Coronary artery (tissue), 2 donors: ENCODE results near the gene NAP1L3.

Source experiments
- DNase-seq: peaks from one replicate; pipeline ENCODE4 v3.0.0-alpha.2; 2017; ENCODE audit warnings: low spot score
- H3K27ac ChIP-seq, 2 donors: fragments of 200-600 bp; sonication (generic); one replicate each; pipeline ENCODE4 v1.5.1; 2016 to 2019
- H3K4me3 ChIP-seq: fragments of 200-600 bp; sonication (generic); 2 replicates; pipeline ENCODE4 v1.5.1; 2016; ENCODE audit warnings: mild to moderate bottlenecking, moderate library complexity
- TF ChIP-seq, protein P1 (sequence below): fragments of 200-600 bp; sonication (generic); IDR thresholded peaks from one replicate; pipeline ENCODE4 v1.5.1; 2019; ENCODE audit warnings: antibody characterized with exemption

Gene NAP1L3, protein sequence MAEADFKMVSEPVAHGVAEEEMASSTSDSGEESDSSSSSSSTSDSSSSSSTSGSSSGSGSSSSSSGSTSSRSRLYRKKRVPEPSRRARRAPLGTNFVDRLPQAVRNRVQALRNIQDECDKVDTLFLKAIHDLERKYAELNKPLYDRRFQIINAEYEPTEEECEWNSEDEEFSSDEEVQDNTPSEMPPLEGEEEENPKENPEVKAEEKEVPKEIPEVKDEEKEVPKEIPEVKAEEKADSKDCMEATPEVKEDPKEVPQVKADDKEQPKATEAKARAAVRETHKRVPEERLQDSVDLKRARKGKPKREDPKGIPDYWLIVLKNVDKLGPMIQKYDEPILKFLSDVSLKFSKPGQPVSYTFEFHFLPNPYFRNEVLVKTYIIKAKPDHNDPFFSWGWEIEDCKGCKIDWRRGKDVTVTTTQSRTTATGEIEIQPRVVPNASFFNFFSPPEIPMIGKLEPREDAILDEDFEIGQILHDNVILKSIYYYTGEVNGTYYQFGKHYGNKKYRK

DNA sequence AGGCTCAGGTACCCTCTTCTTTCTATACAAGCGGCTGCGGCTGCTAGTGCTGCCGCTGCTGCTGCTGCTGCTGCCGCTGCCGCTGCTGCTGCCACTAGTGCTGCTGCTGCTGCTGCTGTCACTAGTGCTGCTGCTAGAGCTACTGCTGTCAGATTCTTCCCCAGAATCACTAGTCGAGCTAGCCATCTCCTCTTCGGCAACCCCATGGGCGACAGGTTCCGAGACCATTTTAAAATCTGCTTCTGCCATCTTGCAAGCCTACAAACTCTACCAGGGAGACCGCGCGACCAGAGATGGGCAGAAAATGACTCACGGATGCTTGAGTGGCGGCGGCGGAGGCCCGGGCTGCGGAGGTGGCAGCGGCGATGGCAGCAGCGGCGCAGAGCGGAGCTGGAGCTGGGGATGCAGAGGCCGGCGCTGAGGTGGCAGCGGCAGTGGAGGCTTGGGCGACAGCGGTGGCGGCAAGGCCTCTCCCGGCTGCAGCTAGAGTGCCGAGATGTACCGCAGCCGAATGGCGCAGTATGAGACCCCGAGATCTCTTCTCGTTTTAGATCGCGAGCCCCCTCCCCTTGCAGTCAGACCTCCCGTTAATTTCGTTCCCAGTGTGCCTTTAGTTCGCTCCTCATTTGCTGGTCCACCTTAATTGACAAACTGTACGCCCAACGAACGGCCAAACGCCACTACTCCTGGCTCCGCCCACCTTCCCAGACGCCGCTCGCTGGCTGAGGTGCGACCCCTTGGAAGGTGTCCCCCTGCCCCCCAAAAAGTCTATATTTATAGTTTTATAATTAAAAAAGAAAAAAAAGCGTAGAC lies at the start of gene NAP1L3:
Gene NAP1L3, minus strand, starts transcription at position 523 of the 813 bp plus-strand sequence. Its CDS starts 274 bp downstream, at position 249.
- DNase-seq: peak; percentile 78
- peak within 1 kb of the TSS; percentile 73 to 87 for H3K27ac ChIP-seq
- TF ChIP-seq, protein P1, sequence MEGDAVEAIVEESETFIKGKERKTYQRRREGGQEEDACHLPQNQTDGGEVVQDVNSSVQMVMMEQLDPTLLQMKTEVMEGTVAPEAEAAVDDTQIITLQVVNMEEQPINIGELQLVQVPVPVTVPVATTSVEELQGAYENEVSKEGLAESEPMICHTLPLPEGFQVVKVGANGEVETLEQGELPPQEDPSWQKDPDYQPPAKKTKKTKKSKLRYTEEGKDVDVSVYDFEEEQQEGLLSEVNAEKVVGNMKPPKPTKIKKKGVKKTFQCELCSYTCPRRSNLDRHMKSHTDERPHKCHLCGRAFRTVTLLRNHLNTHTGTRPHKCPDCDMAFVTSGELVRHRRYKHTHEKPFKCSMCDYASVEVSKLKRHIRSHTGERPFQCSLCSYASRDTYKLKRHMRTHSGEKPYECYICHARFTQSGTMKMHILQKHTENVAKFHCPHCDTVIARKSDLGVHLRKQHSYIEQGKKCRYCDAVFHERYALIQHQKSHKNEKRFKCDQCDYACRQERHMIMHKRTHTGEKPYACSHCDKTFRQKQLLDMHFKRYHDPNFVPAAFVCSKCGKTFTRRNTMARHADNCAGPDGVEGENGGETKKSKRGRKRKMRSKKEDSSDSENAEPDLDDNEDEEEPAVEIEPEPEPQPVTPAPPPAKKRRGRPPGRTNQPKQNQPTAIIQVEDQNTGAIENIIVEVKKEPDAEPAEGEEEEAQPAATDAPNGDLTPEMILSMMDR: no peak
- peak within 1 kb of the TSS; percentile 71 for H3K4me3 ChIP-seq

DNA sequence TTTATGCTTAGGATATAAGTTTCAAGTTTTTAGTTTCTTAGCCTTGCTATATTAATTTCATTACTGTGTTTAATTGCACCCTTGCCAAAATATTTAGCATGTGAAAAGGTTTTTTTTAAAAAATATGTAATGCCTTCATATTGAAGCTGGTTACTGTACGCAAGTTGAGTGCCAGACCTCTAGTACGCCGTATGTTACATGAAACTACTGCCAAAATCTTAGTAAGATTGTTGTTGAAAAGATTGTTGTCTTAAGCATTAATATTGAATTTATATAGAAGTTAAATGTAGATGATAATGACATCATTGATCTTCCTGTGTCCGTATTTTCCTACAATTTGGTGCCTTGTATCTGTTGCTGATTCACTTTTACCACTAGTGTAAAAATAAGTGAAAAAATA lies 37.7 kb upstream of the NAP1L3 start:
- Histone ChIP-seq H3K27ac (no peak overlapping the region), H3K4me3 (no peak overlapping the region)
- no peak for DNase-seq
- TF ChIP-seq, protein P1: no peak

DNA sequence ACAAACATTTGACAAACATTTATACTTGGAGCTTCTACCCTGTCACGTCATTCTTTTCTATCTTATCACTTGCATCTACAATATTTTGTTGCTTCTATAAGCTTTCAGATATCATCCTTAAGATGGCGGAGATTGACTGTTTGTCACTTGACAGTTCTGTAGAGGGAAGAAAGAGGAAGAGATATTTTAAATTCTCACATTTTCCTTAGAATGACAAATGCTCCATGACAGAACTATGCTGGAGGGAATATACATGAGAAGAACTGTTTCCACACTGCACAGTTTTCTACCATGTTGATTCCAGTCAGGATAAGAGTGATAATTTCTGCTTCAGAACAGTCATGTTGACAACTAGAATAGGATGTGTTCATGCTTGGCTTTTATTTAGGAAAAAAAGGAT lies 30.3 kb upstream of the NAP1L3 start:
- no peak overlapping the region for H3K27ac ChIP-seq
- no peak overlapping the region for H3K4me3 ChIP-seq
- TF ChIP-seq, protein P1: no peak
- DNase-seq: no peak

DNA sequence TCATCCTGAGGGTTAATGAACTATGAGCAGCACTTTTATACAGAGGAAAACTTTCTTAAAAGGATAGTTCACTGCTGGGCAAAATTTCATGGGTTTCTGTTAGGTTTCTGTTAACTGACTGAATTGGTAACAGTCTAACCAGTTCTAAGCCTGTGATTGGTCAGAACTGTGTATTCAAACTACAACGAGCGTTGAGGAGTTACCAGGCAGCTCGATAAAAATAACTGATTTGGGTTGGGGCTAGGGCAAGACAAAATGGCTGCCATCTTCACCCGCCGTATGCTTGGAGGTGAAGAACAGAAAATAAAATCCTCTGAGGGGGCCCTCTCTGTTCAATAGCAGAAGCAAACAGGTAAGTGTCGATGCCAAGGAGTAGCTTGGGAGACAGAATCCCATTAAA lies 22.6 kb upstream of the NAP1L3 start:
- TF ChIP-seq, protein P1: no peak

DNA sequence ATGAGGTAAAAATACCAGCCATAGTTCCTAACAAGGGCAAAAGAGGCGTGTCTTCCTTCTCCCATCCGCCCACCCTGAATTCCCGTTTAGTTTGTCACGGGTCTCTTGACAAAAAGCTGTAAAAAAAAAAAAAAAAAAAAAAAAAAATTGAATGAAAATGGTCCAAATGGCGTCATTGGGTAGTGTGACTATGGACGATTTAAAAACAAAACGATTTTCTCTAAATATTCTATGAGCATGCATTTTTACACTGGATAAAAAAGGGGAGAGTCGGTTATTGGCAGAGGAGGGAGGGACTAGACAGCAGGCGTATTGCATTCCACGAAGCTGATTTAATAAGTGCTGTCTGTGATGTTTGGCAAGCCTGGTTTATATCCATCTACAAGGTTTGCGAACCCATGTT lies 492 bp upstream of the NAP1L3 start, which contains the start of gene FAM133A:
Gene FAM133A, plus strand, starts transcription at position 338 of the 403 bp plus-strand sequence. CDS start 35,214 bp downstream, outside the sequence.
- DNase-seq: no peak
- peak within 1 kb of the TSS; percentile 73 to 87 for H3K27ac ChIP-seq
- TF ChIP-seq, protein P1: no peak

More for the DNA sequence above, 22.6 kb upstream of the NAP1L3 start:
- no peak for DNase-seq
- no peak overlapping the region for H3K27ac ChIP-seq
- H3K4me3 ChIP-seq: no peak overlapping the region

DNA sequence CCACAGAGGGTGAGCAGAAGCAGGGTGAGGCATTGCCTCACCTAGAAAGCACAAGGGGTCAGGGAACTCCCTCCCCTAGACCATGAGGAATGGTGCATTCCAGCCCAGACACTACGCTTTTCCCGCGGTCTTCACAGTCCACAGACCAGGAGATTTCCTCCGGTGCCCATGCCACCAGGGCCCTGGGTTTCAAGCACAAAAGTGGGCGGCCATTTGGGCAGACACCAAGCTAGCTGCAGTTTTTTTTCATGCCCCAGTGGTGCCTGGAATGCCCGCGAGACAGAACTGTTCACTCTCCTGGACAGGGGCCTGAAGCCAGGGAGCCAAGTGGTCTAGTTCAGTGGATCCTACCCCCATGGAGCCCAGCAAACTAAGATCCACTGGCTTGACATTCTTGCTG lies 12.8 kb downstream of the NAP1L3 start:
- TF ChIP-seq, protein P1: no peak
- no peak overlapping the region for H3K4me3 ChIP-seq
- no peak for DNase-seq

More for the DNA sequence above, 492 bp upstream of the NAP1L3 start, which contains the start of gene FAM133A:
- H3K4me3 ChIP-seq: peak within 1 kb of the TSS; percentile 71

More for the DNA sequence above, 12.8 kb downstream of the NAP1L3 start:
- no peak overlapping the region for H3K27ac ChIP-seq
